DND-41 (cell line): ENCODE results near the gene YARS1.

Source experiments
- ATAC-seq: fragments of 200-7000 bp; cut with Tn5 transposase; 3 replicates; pipeline ENCODE4 v1.9.1; 2021; ENCODE audit warnings: low read depth; ENCODE audit not compliant: insufficient read depth
- DNase-seq: peaks from one replicate; pipeline ENCODE4 v3.0.0-alpha.2; 2020
- H2AFZ ChIP-seq: 2 replicates; pipeline ENCODE4 v1.6.0; 2012; ENCODE audit warnings: low read depth, low read length
- H3K27ac ChIP-seq: 2 replicates; pipeline ENCODE4 v1.5.1; 2012; ENCODE audit warnings: low read length, inconsistent platforms
- H3K27me3 ChIP-seq: fragments of 200-600 bp; sonication (generic); 2 replicates; pipeline ENCODE4 v1.6.0; 2012; ENCODE audit warnings: low read length, mild to moderate bottlenecking, inconsistent platforms; ENCODE audit not compliant: insufficient read depth, poor library complexity
- H3K36me3 ChIP-seq: 2 replicates; pipeline ENCODE4 v1.5.1; 2012; ENCODE audit warnings: low read length, inconsistent platforms; ENCODE audit not compliant: insufficient read depth
- H3K4me1 ChIP-seq: 2 replicates; pipeline ENCODE4 v1.5.1; 2012; ENCODE audit warnings: mild to moderate bottlenecking, low read length; ENCODE audit not compliant: insufficient read depth
- H3K4me2 ChIP-seq: 2 replicates; pipeline ENCODE4 v1.6.0; 2012; ENCODE audit warnings: mild to moderate bottlenecking, moderate library complexity, low read length, inconsistent platforms; ENCODE audit not compliant: insufficient read depth
- H3K4me3 ChIP-seq, 2 experiments: fragments of 200-600 bp in 1 of 2; shearing (Covaris generic) in 1 of 2; 2 replicates each; pipeline ENCODE4 v1.5.1; 2012 to 2016; ENCODE audit warnings: inconsistent platforms in 2 of 2, low read length in 2 of 2, mild to moderate bottlenecking in 2 of 2, low read depth in 1 of 2, moderate library complexity in 1 of 2
- H3K79me2 ChIP-seq: 2 replicates; pipeline ENCODE4 v1.6.0; 2012; ENCODE audit warnings: low read length, inconsistent platforms; ENCODE audit not compliant: insufficient read depth
- H3K9ac ChIP-seq: 2 replicates; pipeline ENCODE4 v1.6.0; 2012; ENCODE audit warnings: low read depth, mild to moderate bottlenecking, inconsistent platforms, low read length, moderate library complexity
- H3K9me3 ChIP-seq: 2 replicates; pipeline ENCODE4 v1.5.1; 2012; ENCODE audit warnings: low read length, moderate library complexity, mild to moderate bottlenecking, inconsistent platforms; ENCODE audit not compliant: insufficient read depth, severe bottlenecking
- H4K20me1 ChIP-seq: 2 replicates; pipeline ENCODE4 v1.6.0; 2012; ENCODE audit warnings: low read length; ENCODE audit not compliant: insufficient read depth
- CTCF ChIP-seq: IDR thresholded peaks from 2 replicates; pipeline ENCODE4 v1.5.1; 2012; ENCODE audit warnings: borderline replicate concordance, low read length, moderate library complexity, mild to moderate bottlenecking; ENCODE audit not compliant: poor library complexity, severe bottlenecking; ENCODE audit errors: extremely low read depth
- EZH2 ChIP-seq: IDR thresholded peaks from 3 replicates; pipeline ENCODE4 v1.6.1; 2012; ENCODE audit warnings: borderline replicate concordance, low read depth, mild to moderate bottlenecking, moderate library complexity, low read length, inconsistent platforms; ENCODE audit not compliant: severe bottlenecking

Gene YARS1

GRCh38 chr1:32767156-32767555 is 50.0 kb downstream of the YARS1 start:
- Histone ChIP-seq H3K4me3 (no peak overlapping the region), H3K27me3 (no peaks in the 10 kb centered on the region), H3K79me2 (no peaks in the 10 kb centered on the region), H4K20me1 (no peaks in the 10 kb centered on the region), H3K4me1 (no peaks in the 10 kb centered on the region), H2AFZ (no peak overlapping the region), H3K9me3 (no peaks in the 10 kb centered on the region), H3K4me2 (no peak overlapping the region), H3K27ac (no peak overlapping the region), H3K36me3 (no peaks in the 10 kb centered on the region), H3K9ac (no peak overlapping the region)
- TF ChIP-seq EZH2 (no peak), CTCF (no peak)
- DNase-seq (no peak), ATAC-seq (no peak)

DNA sequence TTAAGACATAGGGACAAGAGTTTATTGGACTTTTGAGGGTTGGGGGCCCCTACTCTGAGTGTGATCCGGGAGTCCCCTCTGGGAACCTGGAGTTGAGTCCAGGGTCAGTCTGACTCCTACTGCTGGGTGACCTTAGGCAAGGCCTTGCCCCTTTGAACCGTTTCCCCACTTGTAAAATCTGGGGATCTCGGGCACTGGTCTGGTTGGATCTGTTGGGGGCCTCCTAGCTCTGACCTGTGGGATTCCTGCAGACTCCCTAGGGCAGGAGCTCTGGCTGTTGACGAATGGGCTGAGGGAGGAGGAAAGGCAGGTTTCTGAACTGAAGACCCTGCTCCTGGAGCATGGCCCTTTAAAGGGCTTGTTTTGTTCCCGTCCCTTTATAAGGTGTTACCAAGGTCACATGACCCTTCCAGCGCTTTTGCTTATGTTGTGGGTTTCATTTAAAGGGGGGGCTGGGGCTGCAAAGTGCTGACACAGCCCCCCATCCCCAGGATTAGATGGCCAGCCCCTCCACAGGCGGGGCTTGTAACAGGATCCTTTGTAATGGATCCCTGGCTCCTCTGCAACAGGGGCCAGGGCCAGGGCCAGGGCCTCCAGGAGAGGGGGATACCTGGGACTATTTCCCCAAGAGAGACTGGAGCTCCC is 50.7 kb downstream of the YARS1 start:
- DNase-seq (peak; percentile 23), ATAC-seq (peak; percentile 37)
- no peaks in the 10 kb centered on the region for H3K36me3 ChIP-seq
- H3K79me2 ChIP-seq, result no peaks in the 10 kb centered on the region
- H3K4me2 ChIP-seq, result no peak overlapping the region
- no peak overlapping the region for H3K9ac ChIP-seq
- TF ChIP-seq EZH2 (no peak), CTCF (no peak)
- no peak overlapping the region for H3K4me3 ChIP-seq
- no peaks in the 10 kb centered on the region for H3K4me1 ChIP-seq
- H3K27me3 ChIP-seq, result no peaks in the 10 kb centered on the region
- no peaks in the 10 kb centered on the region for H3K9me3 ChIP-seq
- H4K20me1 ChIP-seq, result no peaks in the 10 kb centered on the region
- H2AFZ ChIP-seq, result no peak overlapping the region
- no peak overlapping the region for H3K27ac ChIP-seq

DNA sequence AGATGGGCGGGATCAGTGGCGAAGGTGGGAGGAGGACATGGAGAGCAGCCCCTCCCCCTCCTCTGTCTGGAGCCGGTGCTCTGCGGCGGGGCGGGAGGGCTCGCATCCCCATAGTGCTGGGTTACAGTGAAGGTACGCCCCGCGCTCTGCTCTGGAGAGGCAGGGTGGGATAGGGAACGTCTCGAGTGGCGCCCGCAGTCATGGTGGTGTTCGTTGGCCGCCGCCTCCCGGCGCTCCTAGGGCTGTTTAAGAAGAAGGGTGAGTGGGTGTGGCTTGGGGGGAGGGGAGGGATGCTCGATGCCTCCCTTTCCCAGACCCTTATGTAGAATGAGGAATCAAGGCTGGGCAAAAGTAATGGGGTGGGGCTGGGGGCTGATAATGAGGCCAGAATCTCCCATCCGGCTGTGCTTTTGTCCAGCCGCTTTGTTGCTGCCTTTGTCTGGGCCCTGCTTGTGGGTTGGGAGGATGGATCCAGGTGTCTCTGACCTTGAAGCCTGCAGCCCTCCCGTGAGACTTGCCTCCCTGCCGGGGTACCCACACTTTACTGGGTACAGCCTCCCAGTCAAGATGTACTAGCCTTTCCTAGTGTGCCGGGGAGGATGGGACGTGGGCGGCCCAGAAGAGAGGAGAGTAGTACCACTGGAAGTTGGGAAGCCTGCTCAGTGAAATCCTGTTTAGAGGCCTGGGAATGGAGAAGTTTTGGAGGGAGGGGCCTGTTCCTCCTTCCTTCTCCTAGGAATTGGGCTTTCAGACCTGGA is 51.4 kb downstream of the YARS1 start:
- no peak overlapping the region for H3K27ac ChIP-seq
- H3K79me2 ChIP-seq, result no peaks in the 10 kb centered on the region

More for the DNA sequence above, 51.4 kb downstream of the YARS1 start:
- Histone ChIP-seq H3K4me3 (no peak overlapping the region), H3K4me1 (no peaks in the 10 kb centered on the region), H3K27me3 (no peaks in the 10 kb centered on the region), H2AFZ (no peak overlapping the region), H4K20me1 (no peaks in the 10 kb centered on the region), H3K9me3 (no peaks in the 10 kb centered on the region), H3K4me2 (no peak overlapping the region), H3K9ac (no peak overlapping the region), H3K36me3 (no peaks in the 10 kb centered on the region)
- TF ChIP-seq EZH2, result no peak
- TF ChIP-seq CTCF, result no peak
- no peak for ATAC-seq
- no peak for DNase-seq
